Measurements from ENCODE around the gene TRIM66. TPM values are rescaled to one million over a fixed set of nuclear protein-coding genes. Genes with fewer than 3 reads are reported as not detected.
A peak's percentile ranks its signal among the peaks of the same experiment; 100 is the strongest.

Gene TRIM66
- total and polyA plus RNA-seq, 10 of the 15 experiments (the other 5 are each of a cell fraction or from before 2014, with no cell fraction given), result 1.7 to 14.5 (median 7.4) TPM

GRCh38 chr11:8573777-8574176 is 108.7 kb downstream of the TRIM66 start:
- H3K9ac ChIP-seq (ENCODE audit: control insufficient read depth, insufficient read depth, low read length), result no peak overlapping the region
- no peak for TF ChIP-seq NFXL1 (IDR thresholded peaks at IDR 0.05; ENCODE audit: borderline replicate concordance)
- 0 out of 2 replicates have a peak, but pooled peaks have one; percentile 13 for TF ChIP-seq RUNX3 (IDR thresholded peaks at IDR 0.05; ENCODE audit: low read length)
- ChIA-PET RAD21 (ENCODE audit: unreplicated experiment) (no interaction called here), POLR2A (no interaction called here), SMC1A (ENCODE audit: uncharacterized antibody, unreplicated experiment) (interaction anchor here (1.1 kb wide), 1 partner anchor 21 kb away, joined by 4 read pairs; the partner anchor contains the start of gene STK33), CTCF (interaction anchor here (1.0 to 1.6 kb wide), 2 partner anchors 17 to 19 kb away, joined by 3 to 4 read pairs; no protein-coding TSS in a partner anchor)
- no peaks in the 10 kb centered on the region for H3K4me1 ChIP-seq (ENCODE audit: control insufficient read depth, insufficient read depth, low read length)
- H4K20me1 ChIP-seq (ENCODE audit: control insufficient read depth, insufficient read depth), result no peaks in the 10 kb centered on the region
- H3K4me2 ChIP-seq (ENCODE audit: control insufficient read depth, insufficient read depth), result no peak overlapping the region
- no peaks in the 10 kb centered on the region; the same call in 2 of the 3 replicates for H3K9me3 ChIP-seq (replicated peaks; ENCODE audit: control insufficient read depth, insufficient read depth, low read length)
- H3K4me3 ChIP-seq, result no peak overlapping the region
- H3K27ac ChIP-seq (ENCODE audit: control insufficient read depth, insufficient read depth), result no peak overlapping the region
- in situ Hi-C loops (cut with MboI) (no loop called here), intact Hi-C loops (cut with micrococcal nuclease; ENCODE audit: unreplicated experiment) (no loop called here)
- peak; percentile 63 for ATAC-seq
- no peaks in the 10 kb centered on the region for H3K79me2 ChIP-seq (ENCODE audit: control insufficient read depth, insufficient read depth, low read length)
- no peak for DNase-seq (ENCODE audit: low read depth, low spot score)
- no peak overlapping the region for H2AFZ ChIP-seq (ENCODE audit: control insufficient read depth, low read depth, low read length)
- no peaks in the 10 kb centered on the region for H3K36me3 ChIP-seq (ENCODE audit: control insufficient read depth in 2 of 2, insufficient read depth in 2 of 2, low read length in 1 of 2)
- no peaks in the 10 kb centered on the region for H3K27me3 ChIP-seq (replicated peaks in 1 of 2; ENCODE audit: control insufficient read depth in 2 of 2, insufficient read depth in 2 of 2, low read length in 1 of 2)
- 7% methylated on average over 1 of the region's 1 CpG for WGBS (ENCODE audit: insufficient coverage, insufficient replicate concordance, low lambda C conversion rate, missing lambda C conversion rate)
- no TSS peak for BruUV-seq (replicated peaks)
- no peak for FAIRE-seq

DNA sequence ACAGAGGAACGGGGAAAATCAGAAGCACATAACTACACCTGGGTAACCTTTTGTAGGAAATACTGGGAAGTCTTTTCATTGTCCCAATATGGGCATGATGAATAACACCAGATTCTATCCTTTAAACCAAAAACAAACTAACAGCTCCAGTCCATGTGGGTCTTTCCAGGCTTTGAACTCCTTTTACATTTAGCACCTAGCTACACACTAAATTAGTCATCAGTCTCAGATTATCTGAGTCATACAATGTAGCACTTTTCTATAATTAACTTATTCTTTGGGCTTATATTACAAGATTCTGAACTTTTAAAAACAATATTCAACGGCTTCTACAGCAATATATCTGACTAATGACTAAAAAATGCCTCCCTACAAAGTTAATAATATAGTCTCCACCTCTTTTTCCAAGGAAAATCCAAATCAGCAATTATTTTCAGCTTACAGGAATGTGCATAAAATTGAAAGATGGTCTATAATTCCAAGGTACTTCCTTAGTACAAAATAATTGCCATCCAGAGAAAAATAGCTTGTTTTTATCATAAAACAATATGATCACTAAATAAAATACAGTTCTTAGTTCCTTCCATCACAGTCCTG is 114.8 kb downstream of the TRIM66 start:
- no peaks in the 10 kb centered on the region; the same call in 1 of the 2 replicates for H3K79me2 ChIP-seq (ENCODE audit: control insufficient read depth, insufficient read depth, low read length)
- BruUV-seq (replicated peaks), result no TSS peak
- H3K27ac ChIP-seq (ENCODE audit: control insufficient read depth, insufficient read depth), result no peak overlapping the region
- intact Hi-C loops (cut with micrococcal nuclease; ENCODE audit: unreplicated experiment), result loop anchor here (2.0 to 5.0 kb wide), 2 partner anchors 239 to 395 kb away; partner anchors contain the start of gene TMEM9B
- RAD21 ChIA-PET (ENCODE audit: unreplicated experiment), result interaction anchor here (0.8 to 4.8 kb wide), 42 partner anchors 8 to 391 kb away, joined by 3 to 47 read pairs (median 6); partner anchors contain the start of genes LMO1, RPL27A, STK33 and TRIM66
- H3K4me2 ChIP-seq (ENCODE audit: control insufficient read depth, insufficient read depth), result peak overlapping the region; percentile 26; the same call in 1 of the 2 replicates
- CTCF ChIA-PET, result interaction anchor here (0.8 to 8.6 kb wide), 57 partner anchors 8 to 581 kb away, joined by 3 to 68 read pairs (median 5); partner anchors contain the start of genes EIF3F, LMO1 and STK33
- H2AFZ ChIP-seq (ENCODE audit: control insufficient read depth, low read depth, low read length), result no peak overlapping the region
- no peaks in the 10 kb centered on the region for H3K36me3 ChIP-seq (ENCODE audit: control insufficient read depth in 2 of 2, insufficient read depth in 2 of 2, low read length in 1 of 2)
- in situ Hi-C loops (cut with MboI), result loop anchor here (5.0 kb wide), 2 partner anchors 230 to 340 kb away; no protein-coding TSS in a partner anchor
- no peak overlapping the region for H3K4me3 ChIP-seq
- no peak overlapping the region for H3K9ac ChIP-seq (ENCODE audit: control insufficient read depth, insufficient read depth, low read length)
- H3K9me3 ChIP-seq (replicated peaks; ENCODE audit: control insufficient read depth, insufficient read depth, low read length), result no peaks in the 10 kb centered on the region
- peak; percentile 44 for FAIRE-seq
- SMC1A ChIA-PET (ENCODE audit: uncharacterized antibody, unreplicated experiment), result interaction anchor here (0.7 to 6.9 kb wide), 51 partner anchors 8 to 392 kb away, joined by 3 to 46 read pairs (median 5); partner anchors contain the start of genes LMO1, STK33 and TRIM66
- H4K20me1 ChIP-seq (ENCODE audit: control insufficient read depth, insufficient read depth), result no peaks in the 10 kb centered on the region
- 25% methylated on average over 2 of the region's 2 CpGs for WGBS (ENCODE audit: insufficient coverage, insufficient replicate concordance, low lambda C conversion rate, missing lambda C conversion rate)
- peaks cover 5% of the 10 kb centered on the region; the same call in 1 of the 2 replicates for H3K4me1 ChIP-seq (ENCODE audit: control insufficient read depth, insufficient read depth, low read length)
- H3K27me3 ChIP-seq (replicated peaks in 1 of 2; ENCODE audit: control insufficient read depth in 2 of 2, insufficient read depth in 2 of 2, low read length in 1 of 2), result no peaks in the 10 kb centered on the region
- POLR2A ChIA-PET, result interaction anchor here (0.6 to 1.4 kb wide), 6 partner anchors 26 to 366 kb away, joined by 3 read pairs; partner anchors contain the start of gene STK33
- ATAC-seq, result peak; percentile 89
- no peak for DNase-seq (ENCODE audit: low read depth, low spot score)
- TF ChIP-seq ZSCAN29 (IDR thresholded peaks at IDR 0.05), result no peak
- peak; percentile 16; the same call in 1 of the 2 replicates for TF ChIP-seq CREB1 (IDR thresholded peaks at IDR 0.05; ENCODE audit: low read depth)
- TF ChIP-seq ATF7 (IDR thresholded peaks at IDR 0.05; ENCODE audit: low read depth), result peak; percentile 71
- TF ChIP-seq TCF7 (IDR thresholded peaks at IDR 0.05; ENCODE audit: borderline replicate concordance), result peak; percentile 88
- TF ChIP-seq PKNOX1 (IDR thresholded peaks at IDR 0.05), result no peak
- TF ChIP-seq IKZF2 (IDR thresholded peaks at IDR 0.05), result peak; percentile 75 to 83
- TF ChIP-seq RELA (IDR thresholded peaks at IDR 0.05; ENCODE audit: borderline replicate concordance, partially characterized antibody), result no peak
- no peak for TF ChIP-seq RCOR1 (conservative IDR thresholded peaks at IDR 0.05; ENCODE audit: low read depth, low read length)
- TF ChIP-seq HDAC2 (IDR thresholded peaks at IDR 0.05), result no peak
- TF ChIP-seq ZNF207 (IDR thresholded peaks at IDR 0.05; ENCODE audit: borderline replicate concordance), result no peak
- TF ChIP-seq MEF2A (IDR thresholded peaks at IDR 0.05; ENCODE audit: insufficient read depth, low read depth, low read length), result peak; percentile 89
- TF ChIP-seq, protein P1, sequence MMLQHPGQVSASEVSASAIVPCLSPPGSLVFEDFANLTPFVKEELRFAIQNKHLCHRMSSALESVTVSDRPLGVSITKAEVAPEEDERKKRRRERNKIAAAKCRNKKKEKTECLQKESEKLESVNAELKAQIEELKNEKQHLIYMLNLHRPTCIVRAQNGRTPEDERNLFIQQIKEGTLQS (IDR thresholded peaks at IDR 0.05; ENCODE audit: borderline replicate concordance, extremely low read depth, low read depth, low read length), result no peak
- peak; percentile 46; the same call in 1 of the 2 replicates for TF ChIP-seq BCL11A (IDR thresholded peaks at IDR 0.05; ENCODE audit: low read depth, low read length)
- TF ChIP-seq BMI1 (IDR thresholded peaks at IDR 0.05; ENCODE audit: borderline replicate concordance), result peak; percentile 60; the same call in 1 of the 2 replicates
- no peak for TF ChIP-seq SREBF2 (IDR thresholded peaks at IDR 0.05; ENCODE audit: low read length)

All from GM12878 (cell line).